HepG2 (cell line): ENCODE results near the gene UCKL1. TPM values are rescaled to one million over a fixed set of nuclear protein-coding genes. Genes with fewer than 3 reads are reported as not detected.

ENCODE experiments used
- AFF4 ChIP-seq: sonication (generic); formaldehyde crosslinking; IDR thresholded peaks from 2 replicates; pipeline ENCODE4 v1.4.0; 2020; ENCODE audit warnings: missing genetic modification reagents
- BRF2 ChIP-seq: sonication (generic); formaldehyde crosslinking; IDR thresholded peaks from 2 replicates; pipeline ENCODE4 v1.8.1; 2022; ENCODE audit warnings: mild to moderate bottlenecking, missing genetic modification reagents
- CEBPB ChIP-seq: IDR thresholded peaks from 2 replicates; pipeline ENCODE4 v1.6.1; 2011; ENCODE audit warnings: low read depth, low read length, improper control_type of control experiment, borderline replicate concordance
- CREB1 ChIP-seq, 2 experiments: fragments of 450-650 bp in 1 of 2; IDR thresholded peaks; 2 replicates each; pipeline ENCODE4 v1.6.1; 2016 to 2017; ENCODE audit warnings: control low read depth in 1 of 2, mild to moderate bottlenecking in 1 of 2, missing compliant biosample characterization in 1 of 2, missing genetic modification characterization in 1 of 2
- ELF3 ChIP-seq: IDR thresholded peaks from 2 replicates; pipeline ENCODE4 v1.6.1; 2016; ENCODE audit warnings: missing genetic modification reagents, missing compliant biosample characterization
- ETV5 ChIP-seq: IDR thresholded peaks from 2 replicates; pipeline ENCODE4 v1.6.1; 2018; ENCODE audit warnings: missing biosample characterization, missing genetic modification reagents, inconsistent platforms, borderline replicate concordance
- FOSL1 ChIP-seq: sonication (generic); formaldehyde crosslinking; IDR thresholded peaks from 2 replicates; pipeline ENCODE4 v1.9.0; 2021; ENCODE audit warnings: missing genetic modification reagents, borderline replicate concordance
- HOMEZ ChIP-seq: IDR thresholded peaks from 2 replicates; pipeline ENCODE4 v1.6.1; 2016; ENCODE audit warnings: low read depth
- RCOR2 ChIP-seq: IDR thresholded peaks from 2 replicates; pipeline ENCODE4 v1.6.1; 2016; ENCODE audit warnings: missing biosample characterization, missing genetic modification reagents
- ZBTB14 ChIP-seq: sonication (generic); formaldehyde crosslinking; IDR thresholded peaks from 2 replicates; pipeline ENCODE4 v1.4.0; 2020; ENCODE audit warnings: missing genetic modification reagents
- ZBTB39 ChIP-seq: sonication (generic); formaldehyde crosslinking; IDR thresholded peaks from 2 replicates; pipeline ENCODE4 v1.5.0; 2020; ENCODE audit warnings: missing genetic modification reagents
- ZGPAT ChIP-seq: IDR thresholded peaks from 2 replicates; pipeline ENCODE4 v1.6.1; 2016; ENCODE audit warnings: mild to moderate bottlenecking
- ZNF615 ChIP-seq: sonication (generic); formaldehyde crosslinking; IDR thresholded peaks from 2 replicates; pipeline ENCODE4 v1.5.0; 2020; ENCODE audit warnings: mild to moderate bottlenecking, missing genetic modification reagents, borderline replicate concordance
- ZZZ3 ChIP-seq: sonication (generic); formaldehyde crosslinking; IDR thresholded peaks from 2 replicates; pipeline ENCODE4 v1.4.0; 2020; ENCODE audit warnings: missing genetic modification reagents, mild to moderate bottlenecking, borderline replicate concordance
- polyA plus RNA-seq, 8 experiments: library from polyadenylated mRNA; depleted of rRNA in 3 of 8; stranded (reverse) in 7 of 8; unstranded in 1 of 8; fragments of >200 nt; fragmentation: Illumina TruSeq in 4 of 8; extraction: Trizol in 4 of 8; gene quantifications; 2 replicates each; pipeline versions ENCODE4 v1.2.1 to v1.2.3, GENCODE V29; 2011 to 2016; ENCODE audit warnings: low read depth in 4 of 8, missing spikeins in 1 of 8, mixed read lengths in 1 of 8; ENCODE audit not compliant: insufficient read depth in 1 of 8
- total RNA-seq, 5 experiments: library from RNA; depleted of rRNA; stranded (reverse); fragments of >200 nt; fragmentation: Illumina TruSeq; extraction: Trizol; gene quantifications; 2 replicates each; pipeline ENCODE4 v1.2.3, GENCODE V29; 2016; ENCODE audit warnings: low read depth in 1 of 5

Gene UCKL1
- total and polyA plus RNA-seq, 2 of the 13 experiments (the other 11 are each of a cell fraction or from before 2014, with no cell fraction given), result 50.2 to 126 TPM

GRCh38 chr20:63973636-63974401, 17.6 kb upstream of the UCKL1 start (continued):
- peak; percentile 72; the same call in 1 of the 2 replicates for TF ChIP-seq CREB1 (IDR thresholded peaks at IDR 0.05)
- no peak for TF ChIP-seq CREB1 (CRISPR knock-in tag; IDR thresholded peaks at IDR 0.05)
- TF ChIP-seq ZZZ3, result peak; percentile 80; the same call in 1 of the 2 replicates
- no peak for TF ChIP-seq CEBPB
- TF ChIP-seq ZBTB39 (CRISPR knock-in tag), result 0 out of 2 replicates have a peak, but pooled peaks have one; percentile 30
- no peak for TF ChIP-seq AFF4 (CRISPR knock-in tag)
- TF ChIP-seq RCOR2 (CRISPR knock-in tag), result no peak; the same call in 1 of the 2 replicates
- TF ChIP-seq ZGPAT (CRISPR knock-in tag), result peak; percentile 95
- TF ChIP-seq ZNF615 (CRISPR knock-in tag), result no peak
- peak; percentile 40; the same call in 1 of the 2 replicates for TF ChIP-seq BRF2
- peak; percentile 58; the same call in 1 of the 2 replicates for TF ChIP-seq ELF3 (CRISPR knock-in tag)
- peak; percentile 53; the same call in 1 of the 2 replicates for TF ChIP-seq ETV5
- TF ChIP-seq HOMEZ (CRISPR knock-in tag), result no peak
- TF ChIP-seq FOSL1 (CRISPR knock-in tag), result 0 out of 2 replicates have a peak, but pooled peaks have one; percentile 43
- TF ChIP-seq ZBTB14 (CRISPR knock-in tag), result peak; percentile 69; the same call in 1 of the 2 replicates
